Skeletal muscle cell (primary cell): ENCODE data around the gene N4BP2L2.

Experiments used
- DNase-seq: peaks from one replicate; pipeline ENCODE4 v3.0.0-alpha.2; 2010; ENCODE audit warnings: low read depth
- H3K4me3 ChIP-seq: 2 replicates; pipeline ENCODE4 v1.5.1; 2011; ENCODE audit warnings: low read depth, mild to moderate bottlenecking, control low read depth, low read length, moderate library complexity

Gene N4BP2L2

GRCh38 chr13:32430018-32430747, 108.4 kb downstream of the N4BP2L2 start:
- DNase-seq = no peak
- no peak overlapping the region for H3K4me3 ChIP-seq

- no peak overlapping the region for H3K4me3 ChIP-seq
- no peak for DNase-seq
These were observed 109.1 kb downstream of the N4BP2L2 start for GRCh38 chr13:32429433-32429909.

- H3K4me3 ChIP-seq = peak overlapping the region; percentile 62
- DNase-seq = no peak
These were observed 109.8 kb downstream of the N4BP2L2 start for GRCh38 chr13:32428581-32429432.

- peak within 1 kb of the TSS; percentile 62 for H3K4me3 ChIP-seq
- no peak for DNase-seq
These were observed 110.6 kb downstream of the N4BP2L2 start, which contains the start of gene N4BP2L1 for GRCh38 chr13:32427852-32428580. Gene N4BP2L1 (minus strand): TSS chr13:32428130. CDS start chr13:32428082, 48 bp downstream.

GRCh38 chr13:32426990-32427851, 111.4 kb downstream of the N4BP2L2 start:
- DNase-seq = no peak
- H3K4me3 ChIP-seq = peak overlapping the region; percentile 62

- no peak for DNase-seq
- peak overlapping the region; percentile 62 for H3K4me3 ChIP-seq
These were observed 112.2 kb downstream of the N4BP2L2 start for GRCh38 chr13:32426191-32426989.

GRCh38 chr13:32425158-32425557, 113.4 kb downstream of the N4BP2L2 start:
- no peak overlapping the region for H3K4me3 ChIP-seq
- no peak for DNase-seq

GRCh38 chr13:32423592-32423991, 115.0 kb downstream of the N4BP2L2 start:
- no peak overlapping the region for H3K4me3 ChIP-seq
- no peak for DNase-seq

GRCh38 chr13:32419862-32420261, 118.7 kb downstream of the N4BP2L2 start:
- no peak overlapping the region for H3K4me3 ChIP-seq
- DNase-seq = no peak

GRCh38 chr13:32417995-32418394, 120.6 kb downstream of the N4BP2L2 start:
- no peak for DNase-seq
- no peak overlapping the region for H3K4me3 ChIP-seq

GRCh38 chr13:32415019-32415418, 123.6 kb downstream of the N4BP2L2 start:
- DNase-seq = no peak
- no peak overlapping the region for H3K4me3 ChIP-seq

- H3K4me3 ChIP-seq = no peak overlapping the region
- no peak for DNase-seq
These were observed 124.0 kb downstream of the N4BP2L2 start for GRCh38 chr13:32414580-32414979.

GRCh38 chr13:32413284-32413683, 125.3 kb downstream of the N4BP2L2 start:
- DNase-seq = no peak
- no peak overlapping the region for H3K4me3 ChIP-seq

- DNase-seq = peak; percentile 66
- H3K4me3 ChIP-seq = peak overlapping the region; percentile 17
These were observed 128.8 kb downstream of the N4BP2L2 start for GRCh38 chr13:32409561-32410421.

GRCh38 chr13:32409001-32409313, 129.6 kb downstream of the N4BP2L2 start:
- DNase-seq = no peak
- H3K4me3 ChIP-seq = no peak overlapping the region

GRCh38 chr13:32408296-32409000, 130.1 kb downstream of the N4BP2L2 start:
- no peak overlapping the region for H3K4me3 ChIP-seq
- DNase-seq = no peak

- no peak overlapping the region for H3K4me3 ChIP-seq
- no peak for DNase-seq
These were observed 130.7 kb downstream of the N4BP2L2 start for GRCh38 chr13:32407854-32408253.
